Testis (tissue), 3 donors: Measurements from ENCODE around the gene KIF16B. TPM values are rescaled to one million over a fixed set of nuclear protein-coding genes. Genes with fewer than 3 reads are reported as not detected.

Experiments used
- DNase-seq: peaks from one replicate; pipeline ENCODE4 v3.0.0-alpha.2; 2019
- H3K27ac ChIP-seq, 2 donors: fragments of 200-600 bp; sonication (generic); one replicate each; pipeline ENCODE4 v1.5.1; 2019
- H3K27me3 ChIP-seq: fragments of 200-600 bp; sonication (generic); one replicate; pipeline ENCODE4 v1.5.1; 2019
- H3K36me3 ChIP-seq: fragments of 200-600 bp; sonication (generic); one replicate; pipeline ENCODE4 v1.5.1; 2017; ENCODE audit warnings: low read depth; ENCODE audit errors: missing control alignments
- H3K4me1 ChIP-seq: fragments of 200-600 bp; sonication (generic); one replicate; pipeline ENCODE4 v1.5.1; 2019
- H3K4me3 ChIP-seq, 2 donors: fragments of 200-600 bp; sonication (generic); one replicate each; pipeline ENCODE4 v1.5.1; 2017 to 2019
- H3K9me3 ChIP-seq: fragments of 200-600 bp; sonication (generic); one replicate; pipeline ENCODE4 v1.5.1; 2017
- CTCF ChIP-seq, 3 experiments: fragments of 450-650 bp in 2 of 3; fragments of 200-600 bp in 1 of 3; sonication (generic) in 1 of 3; IDR thresholded peaks; one replicate each; pipeline ENCODE4 v1.5.1; 2016 to 2019; ENCODE audit warnings: antibody characterized with exemption in 3 of 3, mild to moderate bottlenecking in 2 of 3, moderate library complexity in 1 of 3
- POLR2A ChIP-seq: fragments of 450-650 bp; IDR thresholded peaks from one replicate; pipeline ENCODE4 v1.6.1; 2017; ENCODE audit warnings: antibody characterized with exemption, mild to moderate bottlenecking, moderate library complexity
- WGBS, 2 donors: methylation state at CpG; one replicate each; pipeline ENCODE4 v1.1.5; 2018; 5-methylcytosine and 5-hydroxymethylcytosine counted together
- intact Hi-C: fragments of 100-400 bp; cut with DNase I; formaldehyde crosslinking; loops from one replicate; pipeline ENCODE4 v1.15.1; 2023; ENCODE audit warnings: low total_unique reads
- polyA plus RNA-seq: library from polyadenylated mRNA; stranded (reverse); fragments of 350-450 nt; fragmentation: Illumina TruSeq; extraction: RNeasy Lipid Tissue Mini Kit (QIAGEN cat#74804); gene quantifications from one replicate; pipeline ENCODE4 v1.2.3, GENCODE V29; 2014; ENCODE audit warnings: low read depth, low replicate concordance; ENCODE audit not compliant: insufficient read depth
- total RNA-seq, 2 donors: library from RNA; depleted of rRNA; stranded (reverse); fragments of >200 nt; gene quantifications; one replicate each; pipeline ENCODE4 v1.2.3, GENCODE V29; 2016

Gene KIF16B
- total and polyA plus RNA-seq, 3 donors from 2014 or later, result 10.2 to 25.5 (median 22.3) TPM

- intact Hi-C loops, result no loop called here
- 71 to 84% methylated on average over 2 of the region's 2 CpGs for WGBS, 2 donors
Measured at GRCh38 chr20:16501301-16501700, 71.9 kb downstream of the KIF16B start.

GRCh38 chr20:16500197-16500596, 73.1 kb downstream of the KIF16B start:
- Histone ChIP-seq H3K9me3 (no peaks in the 10 kb centered on the region), H3K36me3 (no peaks in the 10 kb centered on the region), H3K27ac (no peak overlapping the region), H3K4me3 (no peak overlapping the region), H3K27me3 (no peaks in the 10 kb centered on the region), H3K4me1 (no peaks in the 10 kb centered on the region)
- DNase-seq, result no peak
- WGBS, 2 donors, result 87 to 93% methylated on average over 3 of the region's 3 CpGs
- intact Hi-C loops, result no loop called here
- TF ChIP-seq POLR2A, result no peak
- TF ChIP-seq CTCF (IDR thresholded peaks at IDR 0.05), result no peak

More at GRCh38 chr20:16501301-16501700, 71.9 kb downstream of the KIF16B start:
- H3K4me1 ChIP-seq, result no peaks in the 10 kb centered on the region
- H3K4me3 ChIP-seq, result no peak overlapping the region
- no peaks in the 10 kb centered on the region for H3K9me3 ChIP-seq
- H3K27me3 ChIP-seq, result no peaks in the 10 kb centered on the region
- no peak for TF ChIP-seq POLR2A
- TF ChIP-seq CTCF (IDR thresholded peaks at IDR 0.05), result no peak
- no peaks in the 10 kb centered on the region for H3K36me3 ChIP-seq
- no peak for DNase-seq
- no peak overlapping the region for H3K27ac ChIP-seq

- Histone ChIP-seq H3K27ac (no peak overlapping the region), H3K4me3 (no peak overlapping the region), H3K4me1 (no peaks in the 10 kb centered on the region), H3K36me3 (no peaks in the 10 kb centered on the region), H3K9me3 (no peaks in the 10 kb centered on the region), H3K27me3 (no peaks in the 10 kb centered on the region)
- DNase-seq, result no peak
- intact Hi-C loops, result no loop called here
- WGBS, 2 donors, result 95% methylated on average over 9 to 10 of the region's 10 CpGs
- TF ChIP-seq POLR2A (no peak), CTCF (IDR thresholded peaks at IDR 0.05) (no peak)
Measured at GRCh38 chr20:16498526-16499253, 74.6 kb downstream of the KIF16B start.

GRCh38 chr20:16497896-16498295, 75.4 kb downstream of the KIF16B start:
- H3K27ac ChIP-seq, result no peak overlapping the region
- H3K4me3 ChIP-seq, result no peak overlapping the region
- WGBS, 2 donors, result 90 to 95% methylated on average over 6 of the region's 6 CpGs
- no peaks in the 10 kb centered on the region for H3K27me3 ChIP-seq
- H3K4me1 ChIP-seq, result no peaks in the 10 kb centered on the region
- no peaks in the 10 kb centered on the region for H3K9me3 ChIP-seq
- intact Hi-C loops, result no loop called here
- no peak for TF ChIP-seq CTCF (IDR thresholded peaks at IDR 0.05)
- no peak for TF ChIP-seq POLR2A
- no peak for DNase-seq
- no peaks in the 10 kb centered on the region for H3K36me3 ChIP-seq

GRCh38 chr20:16493486-16493885, 79.8 kb downstream of the KIF16B start:
- no peak overlapping the region for H3K27ac ChIP-seq
- TF ChIP-seq POLR2A, result no peak
- no peak for TF ChIP-seq CTCF (IDR thresholded peaks at IDR 0.05)
- no peak for DNase-seq
- WGBS, 2 donors, result 61 to 78% methylated on average over 1 of the region's 1 CpG
- no peaks in the 10 kb centered on the region for H3K9me3 ChIP-seq
- no peaks in the 10 kb centered on the region for H3K36me3 ChIP-seq
- no peaks in the 10 kb centered on the region for H3K27me3 ChIP-seq
- no peak overlapping the region for H3K4me3 ChIP-seq
- intact Hi-C loops, result no loop called here
- H3K4me1 ChIP-seq, result peaks cover 3% of the 10 kb centered on the region
